ENCODE data around the gene CTNNA3.

Gene CTNNA3

GRCh38 chr10:66625709-66626590 is 1070.0 kb downstream of the CTNNA3 start:
- DNase-seq = peak; percentile 32

- DNase-seq = no peak
Measured at GRCh38 chr10:66622050-66622449, 1073.9 kb downstream of the CTNNA3 start.

GRCh38 chr10:66604195-66604594 is 1091.8 kb downstream of the CTNNA3 start:
- DNase-seq = no peak

GRCh38 chr10:66591865-66592264 is 1104.1 kb downstream of the CTNNA3 start:
- no peak for DNase-seq

GRCh38 chr10:66587680-66588050 is 1108.3 kb downstream of the CTNNA3 start:
- DNase-seq = no peak

GRCh38 chr10:66586897-66587679 is 1108.9 kb downstream of the CTNNA3 start:
- peak; percentile 2 for DNase-seq

GRCh38 chr10:66586073-66586472 is 1109.9 kb downstream of the CTNNA3 start:
- DNase-seq = no peak

- DNase-seq = no peak
Measured at GRCh38 chr10:66575251-66575855, 1120.6 kb downstream of the CTNNA3 start.

- DNase-seq = peak; percentile 3
Measured at GRCh38 chr10:66572700-66573099, 1123.3 kb downstream of the CTNNA3 start.

GRCh38 chr10:66565999-66566398 is 1130.0 kb downstream of the CTNNA3 start:
- no peak for DNase-seq

- DNase-seq = no peak
Measured at GRCh38 chr10:66564287-66564686, 1131.7 kb downstream of the CTNNA3 start.

- DNase-seq = no peak
Measured at GRCh38 chr10:66555061-66555460, 1140.9 kb downstream of the CTNNA3 start.

GRCh38 chr10:66552331-66552730 is 1143.7 kb downstream of the CTNNA3 start:
- DNase-seq = no peak

GRCh38 chr10:66550351-66550750 is 1145.6 kb downstream of the CTNNA3 start:
- peak; percentile 35 for DNase-seq

GRCh38 chr10:66538908-66539307 is 1157.1 kb downstream of the CTNNA3 start:
- DNase-seq = peak; percentile 1

- no peak for DNase-seq
Measured at GRCh38 chr10:66538371-66538770, 1157.6 kb downstream of the CTNNA3 start.

- no peak for DNase-seq
Measured at GRCh38 chr10:66537186-66537585, 1158.8 kb downstream of the CTNNA3 start.

GRCh38 chr10:66535439-66535838 is 1160.6 kb downstream of the CTNNA3 start:
- DNase-seq = peak; percentile 76

GRCh38 chr10:66534866-66535265 is 1161.1 kb downstream of the CTNNA3 start:
- peak; percentile 69 for DNase-seq

GRCh38 chr10:66521506-66521905 is 1174.5 kb downstream of the CTNNA3 start:
- no peak for DNase-seq

GRCh38 chr10:66519616-66520015 is 1176.4 kb downstream of the CTNNA3 start:
- no peak for DNase-seq

GRCh38 chr10:66514666-66515065 is 1181.3 kb downstream of the CTNNA3 start:
- DNase-seq = no peak

GRCh38 chr10:66513504-66513903 is 1182.5 kb downstream of the CTNNA3 start:
- no peak for DNase-seq
